Measurements from ENCODE around the gene LUC7L3.

LUC7L3 gene

DNA sequence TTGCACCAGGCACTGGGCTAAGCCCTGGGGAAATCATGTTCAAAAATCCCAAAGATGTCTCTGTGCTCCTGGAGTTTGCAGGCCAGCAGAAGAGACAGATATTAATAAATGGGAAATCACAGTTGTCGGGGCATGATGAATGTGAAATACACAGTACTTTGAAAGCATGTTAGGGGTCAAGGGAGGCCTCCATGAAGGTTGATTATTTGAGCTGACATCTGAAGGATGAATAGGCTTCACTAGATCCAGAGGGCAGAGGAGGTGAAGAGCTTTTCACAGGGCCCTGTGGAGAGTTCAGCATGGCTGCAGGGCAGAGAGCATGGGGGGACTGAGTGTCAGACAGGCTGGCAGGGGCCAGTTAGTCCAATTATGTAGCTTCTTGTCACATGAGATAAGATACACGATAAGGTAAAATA lies 45.3 kb downstream of the LUC7L3 start:
- no peak for DNase-seq
- H3F3A ChIP-seq (ENCODE audit: insufficient read depth, low read length): peaks cover 7% of the 10 kb centered on the region; the same call in 1 of the 2 replicates
- TF ChIP-seq EZH2 (optimal IDR thresholded peaks at IDR 0.05; ENCODE audit: low read depth, low read length) (no peak), EZH2phosphoT487 (IDR thresholded peaks at IDR 0.05; ENCODE audit: low read length) (no peak)
- TF ChIP-seq, protein P1, sequence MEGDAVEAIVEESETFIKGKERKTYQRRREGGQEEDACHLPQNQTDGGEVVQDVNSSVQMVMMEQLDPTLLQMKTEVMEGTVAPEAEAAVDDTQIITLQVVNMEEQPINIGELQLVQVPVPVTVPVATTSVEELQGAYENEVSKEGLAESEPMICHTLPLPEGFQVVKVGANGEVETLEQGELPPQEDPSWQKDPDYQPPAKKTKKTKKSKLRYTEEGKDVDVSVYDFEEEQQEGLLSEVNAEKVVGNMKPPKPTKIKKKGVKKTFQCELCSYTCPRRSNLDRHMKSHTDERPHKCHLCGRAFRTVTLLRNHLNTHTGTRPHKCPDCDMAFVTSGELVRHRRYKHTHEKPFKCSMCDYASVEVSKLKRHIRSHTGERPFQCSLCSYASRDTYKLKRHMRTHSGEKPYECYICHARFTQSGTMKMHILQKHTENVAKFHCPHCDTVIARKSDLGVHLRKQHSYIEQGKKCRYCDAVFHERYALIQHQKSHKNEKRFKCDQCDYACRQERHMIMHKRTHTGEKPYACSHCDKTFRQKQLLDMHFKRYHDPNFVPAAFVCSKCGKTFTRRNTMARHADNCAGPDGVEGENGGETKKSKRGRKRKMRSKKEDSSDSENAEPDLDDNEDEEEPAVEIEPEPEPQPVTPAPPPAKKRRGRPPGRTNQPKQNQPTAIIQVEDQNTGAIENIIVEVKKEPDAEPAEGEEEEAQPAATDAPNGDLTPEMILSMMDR (IDR thresholded peaks at IDR 0.05; ENCODE audit: low read length): no peak
- no peak overlapping the region for H3K4me3 ChIP-seq (ENCODE audit: low read length)
- H3K79me2 ChIP-seq (ENCODE audit: low read length): no peaks in the 10 kb centered on the region
- no peak overlapping the region for H3K27ac ChIP-seq (ENCODE audit: low read length)
- peak overlapping the region; percentile 64; the same call in 1 of the 2 replicates for H3K4me2 ChIP-seq (ENCODE audit: low read depth, low read length)
- no peaks in the 10 kb centered on the region for H3K9me3 ChIP-seq (replicated peaks; ENCODE audit: insufficient read depth, low read length)
- H3K27me3 ChIP-seq (replicated peaks; ENCODE audit: insufficient read depth, low read length): no peaks in the 10 kb centered on the region; the same call in 1 of the 2 replicates
- H3K4me1 ChIP-seq (ENCODE audit: low read length): peaks cover 22% of the 10 kb centered on the region
- no peak overlapping the region for H3K9ac ChIP-seq (ENCODE audit: low read length)
- H3K36me3 ChIP-seq (replicated peaks; ENCODE audit: insufficient read depth, low read length): no peaks in the 10 kb centered on the region
- H4K20me1 ChIP-seq (ENCODE audit: insufficient read depth, low read length): no peaks in the 10 kb centered on the region
- H3K9me2 ChIP-seq (replicated peaks; ENCODE audit: insufficient read depth, low read length): no peaks in the 10 kb centered on the region
- H2AFZ ChIP-seq (ENCODE audit: low read length): no peak overlapping the region

DNA sequence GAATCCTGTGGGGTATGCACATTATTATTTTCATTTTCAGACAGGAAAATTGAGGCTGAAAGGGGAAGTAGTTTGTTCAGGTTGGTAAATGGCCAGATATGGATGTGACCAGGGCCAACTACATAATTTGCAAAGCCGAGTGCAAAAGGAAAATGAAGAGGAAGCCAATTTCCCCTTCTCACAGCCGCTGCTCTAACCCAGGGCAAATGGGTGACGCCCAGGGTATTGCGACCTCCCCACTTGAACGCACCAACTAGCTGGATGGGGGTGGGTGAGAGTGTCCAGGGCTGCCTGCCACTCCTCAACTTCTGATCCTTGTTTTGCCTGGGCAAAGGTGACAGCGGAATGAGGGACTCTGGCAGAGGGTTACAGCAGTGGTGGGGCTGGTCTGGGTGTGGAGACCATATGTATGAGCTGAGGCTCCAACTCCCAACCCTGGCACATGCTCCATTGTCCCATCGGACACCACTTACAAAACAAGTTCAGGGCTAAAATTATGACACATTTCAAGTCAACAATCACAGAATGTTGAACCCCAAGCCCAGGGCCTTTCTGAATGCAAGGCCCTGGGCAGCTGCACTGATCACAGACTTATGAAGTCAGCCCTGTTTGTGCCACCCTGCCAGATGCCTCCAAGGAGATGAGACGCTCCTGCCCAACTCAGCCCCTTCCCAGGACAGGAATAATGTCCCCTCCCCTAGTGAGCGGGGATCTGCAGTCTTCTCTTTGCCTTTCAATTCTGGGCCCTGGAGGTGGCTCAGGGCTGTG lies 46.2 kb downstream of the LUC7L3 start:
- Histone ChIP-seq H3K9ac (ENCODE audit: low read length) (no peak overlapping the region), H3K79me2 (ENCODE audit: low read length) (no peaks in the 10 kb centered on the region), H3K27me3 (replicated peaks; ENCODE audit: insufficient read depth, low read length) (no peaks in the 10 kb centered on the region; the same call in 1 of the 2 replicates), H4K20me1 (ENCODE audit: insufficient read depth, low read length) (no peaks in the 10 kb centered on the region), H3K36me3 (replicated peaks; ENCODE audit: insufficient read depth, low read length) (no peaks in the 10 kb centered on the region), H3K9me3 (replicated peaks; ENCODE audit: insufficient read depth, low read length) (no peaks in the 10 kb centered on the region), H2AFZ (ENCODE audit: low read length) (peak overlapping the region; percentile 19; the same call in 1 of the 2 replicates), H3K4me3 (ENCODE audit: low read length) (0 out of 2 replicates have a peak overlapping the region, but pooled peaks have one; percentile 0), H3F3A (ENCODE audit: insufficient read depth, low read length) (peaks cover 7% of the 10 kb centered on the region; the same call in 1 of the 2 replicates), H3K27ac (ENCODE audit: low read length) (peak overlapping the region; percentile 2; the same call in 1 of the 2 replicates), H3K4me1 (ENCODE audit: low read length) (peaks cover 22% of the 10 kb centered on the region), H3K9me2 (replicated peaks; ENCODE audit: insufficient read depth, low read length) (no peaks in the 10 kb centered on the region), H3K4me2 (ENCODE audit: low read depth, low read length) (peak overlapping the region; percentile 64)
- TF ChIP-seq, protein P1 (IDR thresholded peaks at IDR 0.05; ENCODE audit: low read length): no peak
- no peak for TF ChIP-seq EZH2phosphoT487 (IDR thresholded peaks at IDR 0.05; ENCODE audit: low read length)
- TF ChIP-seq EZH2 (optimal IDR thresholded peaks at IDR 0.05; ENCODE audit: low read depth, low read length): no peak
- peak; percentile 32 for DNase-seq

DNA sequence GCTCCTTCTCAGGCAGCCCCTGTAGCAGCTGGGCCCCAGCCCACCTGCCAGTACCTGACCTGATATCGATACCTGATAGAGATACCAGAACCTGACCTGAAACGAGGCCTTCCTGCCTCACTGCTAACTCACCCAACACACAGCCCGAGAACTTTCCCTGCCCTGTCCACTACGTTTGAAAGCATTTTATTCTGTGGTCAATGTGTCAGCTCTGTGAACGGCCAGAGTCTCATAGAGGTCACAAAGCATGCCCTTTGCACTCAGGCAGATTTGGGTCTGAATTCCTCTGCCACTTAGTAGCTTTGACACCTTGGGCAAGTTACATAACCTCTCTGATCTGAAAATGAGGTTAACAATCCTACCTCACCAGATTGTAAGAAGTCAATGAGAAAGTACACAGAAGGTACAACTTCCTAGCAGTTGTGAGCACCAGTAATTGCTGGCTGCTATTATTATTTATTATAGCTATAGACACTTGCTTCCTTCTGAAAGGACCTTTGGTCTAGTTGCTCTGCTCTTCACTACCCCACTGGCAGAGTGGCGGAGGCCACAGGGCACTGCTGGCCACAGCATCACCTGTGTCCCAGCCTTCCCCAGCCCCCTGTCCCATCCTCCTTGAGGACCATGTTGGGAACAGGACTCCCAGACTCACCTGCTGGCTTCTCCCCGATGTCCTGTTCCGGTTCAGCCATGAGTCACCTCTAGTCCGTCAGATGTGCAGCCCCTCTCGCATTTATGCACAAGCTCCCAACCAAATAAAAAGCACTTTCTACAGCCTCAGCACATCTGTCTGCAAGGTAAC lies 47.0 kb downstream of the LUC7L3 start:
- Histone ChIP-seq H3K36me3 (replicated peaks; ENCODE audit: insufficient read depth, low read length) (no peaks in the 10 kb centered on the region), H3K27ac (ENCODE audit: low read length) (no peak overlapping the region), H3K4me1 (ENCODE audit: low read length) (peaks cover 22% of the 10 kb centered on the region), H3K79me2 (ENCODE audit: low read length) (no peaks in the 10 kb centered on the region), H3K9ac (ENCODE audit: low read length) (no peak overlapping the region), H3F3A (ENCODE audit: insufficient read depth, low read length) (peaks cover 7% of the 10 kb centered on the region; the same call in 1 of the 2 replicates), H3K27me3 (replicated peaks; ENCODE audit: insufficient read depth, low read length) (no peaks in the 10 kb centered on the region; the same call in 1 of the 2 replicates), H3K4me3 (ENCODE audit: low read length) (no peak overlapping the region), H3K4me2 (ENCODE audit: low read depth, low read length) (peak overlapping the region; percentile 64; the same call in 1 of the 2 replicates), H4K20me1 (ENCODE audit: insufficient read depth, low read length) (no peaks in the 10 kb centered on the region), H3K9me3 (replicated peaks; ENCODE audit: insufficient read depth, low read length) (no peaks in the 10 kb centered on the region), H3K9me2 (replicated peaks; ENCODE audit: insufficient read depth, low read length) (no peaks in the 10 kb centered on the region), H2AFZ (ENCODE audit: low read length) (no peak overlapping the region)
- no peak for DNase-seq
- TF ChIP-seq, protein P1 (IDR thresholded peaks at IDR 0.05; ENCODE audit: low read length): no peak
- no peak for TF ChIP-seq EZH2 (optimal IDR thresholded peaks at IDR 0.05; ENCODE audit: low read depth, low read length)
- TF ChIP-seq EZH2phosphoT487 (IDR thresholded peaks at IDR 0.05; ENCODE audit: low read length): no peak

All from MM.1S (cell line).